ENCODE measurements around the gene PKDCC. TPM values are rescaled to one million over a fixed set of nuclear protein-coding genes. Genes with fewer than 3 reads are reported as not detected.

Gene PKDCC
- total RNA-seq, 5 donors from 2014 or later (not counting 1 experiment from before 2014, with no cell fraction given), result 0.29 to 1.3 (median 0.83) TPM; not detected in 1

DNA sequence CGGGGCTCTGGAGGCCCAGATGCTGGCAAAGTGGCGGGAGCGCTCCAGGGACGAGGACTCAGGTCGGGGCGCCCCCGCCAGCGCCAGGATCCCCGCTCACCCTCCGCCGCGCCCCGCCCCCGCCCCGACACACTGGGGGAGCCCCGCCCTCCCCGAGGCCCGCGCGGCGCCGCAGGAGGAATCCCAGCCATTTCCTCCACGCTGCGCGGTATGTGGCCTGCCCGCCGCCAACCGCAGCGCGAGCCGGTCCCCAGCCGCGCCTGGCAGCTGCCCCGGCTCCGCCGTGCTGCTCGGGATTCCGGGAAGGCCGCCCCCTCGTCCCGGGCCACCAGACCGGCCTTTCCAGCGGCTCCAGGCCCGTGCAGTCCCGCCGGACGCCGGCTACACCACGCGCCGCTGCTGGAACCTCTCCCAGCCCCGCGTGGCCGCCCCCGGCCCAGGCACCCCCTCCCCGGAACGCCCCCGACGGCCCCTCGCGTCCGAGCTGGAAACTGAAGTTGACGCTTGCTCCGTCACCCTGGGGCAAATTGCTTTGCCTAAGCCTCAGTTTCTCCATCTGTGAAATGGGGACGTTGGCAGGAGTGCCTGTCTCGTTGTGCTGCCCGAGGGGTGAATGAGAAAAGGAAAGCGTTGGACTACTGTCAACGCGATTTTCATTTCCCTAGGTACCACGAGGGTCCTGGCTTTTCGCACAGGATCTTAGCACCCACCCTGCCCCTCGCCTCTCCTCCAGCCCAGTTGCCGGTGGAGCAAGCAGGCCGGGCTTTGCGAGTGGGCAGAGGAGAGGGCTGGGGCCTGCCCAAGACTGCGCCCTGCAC, 53.6 kb downstream of the PKDCC start:
- ChIA-PET CTCF (interaction anchor here in 1 of 2 donors (0.5 kb wide), 1 partner anchor 193 kb away, joined by 4 read pairs; no protein-coding TSS in a partner anchor), POLR2A (interaction anchor here in 1 of 2 donors (0.6 to 1.2 kb wide), 2 partner anchors 23 to 70 kb away, joined by 4 to 6 read pairs; no protein-coding TSS in a partner anchor)
- H3K27ac Mint-ChIP-seq, result peak overlapping the region in 1 of 2 donors; percentile 88
- WGBS (ENCODE audit: insufficient coverage), result 2% methylated on average over 62 of the region's 77 CpGs
- no peaks in the 10 kb centered on the region for H3K9me3 ChIP-seq
- peaks cover 59 to 97% of the 10 kb centered on the region in 2 experiments for H3K4me1 ChIP-seq (ENCODE audit: control insufficient read depth in 1 of 2, extremely low read depth in 1 of 2, insufficient read depth in 2 of 2, low read length in 2 of 2)
- H3K9me3 Mint-ChIP-seq, result peaks cover 0 to 6% (median 4%) of the 10 kb centered on the region in 3 donors
- no peaks in the 10 kb centered on the region for H3K36me3 ChIP-seq (ENCODE audit: control insufficient read depth in 2 of 2, extremely low read depth in 1 of 2, insufficient read depth in 1 of 2, low read length in 1 of 2)
- H3K27me3 ChIP-seq (replicated peaks in 1 of 2; ENCODE audit: control insufficient read depth in 2 of 2, extremely low read depth in 1 of 2, insufficient read depth in 2 of 2, low read length in 1 of 2), result no peaks in the 10 kb centered on the region
- peak overlapping the region; percentile 99 for H3K27ac ChIP-seq (ENCODE audit: low read length)
- peak overlapping the region in 1 of 2 donors; percentile 46 for H3K4me3 ChIP-seq (ENCODE audit: control insufficient read depth in 1 of 2, extremely low read depth in 1 of 2, low read length in 1 of 2)
- peak overlapping the region; percentile 58 to 83 (median 83) for H3K4me3 Mint-ChIP-seq
- no peaks in the 10 kb centered on the region for H3K36me3 Mint-ChIP-seq
- no peaks in the 10 kb centered on the region for H3K27me3 Mint-ChIP-seq
- ATAC-seq (replicated peaks in 1 of 4) (peak; percentile 10 to 21 (median 10)), DNase-seq (peak in 33 of 35 experiments; percentile 45 to 84 (median 58))
- H3K4me1 Mint-ChIP-seq, result peaks cover 52% of the 10 kb centered on the region in 3 donors

DNA sequence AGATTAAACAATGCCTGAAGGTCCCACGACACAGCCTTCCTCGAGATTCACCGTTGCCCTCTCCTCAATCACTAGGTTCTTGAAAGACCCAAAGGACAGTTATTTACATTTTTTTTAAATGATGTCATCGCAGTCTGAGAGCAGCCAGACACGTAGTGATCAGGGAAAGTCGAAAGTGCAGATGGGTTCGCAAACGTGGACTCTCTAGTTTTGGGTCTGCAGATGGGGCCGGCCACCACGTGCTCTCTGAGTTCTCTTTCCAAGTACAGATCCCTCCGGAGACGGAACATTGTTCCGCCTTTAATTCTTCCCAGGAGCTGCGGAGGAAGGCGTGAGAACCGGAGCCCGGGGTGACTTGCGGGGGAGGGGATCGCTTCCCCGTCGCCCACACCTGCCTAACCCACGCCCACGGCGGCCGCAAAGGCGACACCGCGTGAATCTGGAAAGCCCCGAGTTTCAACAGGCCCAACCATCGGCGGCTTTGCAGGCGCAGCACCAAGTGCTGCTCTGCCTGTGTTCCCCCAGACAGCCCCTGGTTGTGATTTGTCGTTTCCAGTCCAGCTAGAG, 54.3 kb downstream of the PKDCC start:
- Histone ChIP-seq H3K36me3 (ENCODE audit: control insufficient read depth in 2 of 2, extremely low read depth in 1 of 2, insufficient read depth in 1 of 2, low read length in 1 of 2) (no peaks in the 10 kb centered on the region), H3K4me3 (ENCODE audit: control insufficient read depth in 1 of 2, extremely low read depth in 1 of 2, low read length in 1 of 2) (peak overlapping the region in 1 of 2 donors; percentile 46), H3K27ac (ENCODE audit: low read length) (peak overlapping the region; percentile 99), H3K9me3 (no peaks in the 10 kb centered on the region), H3K27me3 (replicated peaks in 1 of 2; ENCODE audit: control insufficient read depth in 2 of 2, extremely low read depth in 1 of 2, insufficient read depth in 2 of 2, low read length in 1 of 2) (no peaks in the 10 kb centered on the region), H3K4me1 (ENCODE audit: control insufficient read depth in 1 of 2, extremely low read depth in 1 of 2, insufficient read depth in 2 of 2, low read length in 2 of 2) (peaks cover 66 to 97% of the 10 kb centered on the region in 2 experiments)
- no peak overlapping the region for H3K27ac Mint-ChIP-seq
- peak overlapping the region in 2 of 3 donors; percentile 83 for H3K4me3 Mint-ChIP-seq
- H3K27me3 Mint-ChIP-seq, result no peaks in the 10 kb centered on the region
- ATAC-seq (replicated peaks in 1 of 4), result peak; percentile 68 to 81 (median 70)
- peak; percentile 79 to 98 (median 96) for DNase-seq
- peaks cover 48% of the 10 kb centered on the region in 3 donors for H3K4me1 Mint-ChIP-seq
- ChIA-PET POLR2A (interaction anchor here in 1 of 2 donors (1.2 to 4.8 kb wide), 2 partner anchors 22 to 31 kb away, joined by 6 to 38 read pairs; no protein-coding TSS in a partner anchor), CTCF (interaction anchor here in 1 of 2 donors (0.7 kb wide), 1 partner anchor 106 kb away, joined by 3 read pairs; no protein-coding TSS in a partner anchor)
- peaks cover 0 to 6% (median 4%) of the 10 kb centered on the region in 3 donors for H3K9me3 Mint-ChIP-seq
- under 1% methylated on average over 17 of the region's 33 CpGs for whole genome bisulfite sequencing (ENCODE audit: insufficient coverage)
- H3K36me3 Mint-ChIP-seq, result no peaks in the 10 kb centered on the region

DNA sequence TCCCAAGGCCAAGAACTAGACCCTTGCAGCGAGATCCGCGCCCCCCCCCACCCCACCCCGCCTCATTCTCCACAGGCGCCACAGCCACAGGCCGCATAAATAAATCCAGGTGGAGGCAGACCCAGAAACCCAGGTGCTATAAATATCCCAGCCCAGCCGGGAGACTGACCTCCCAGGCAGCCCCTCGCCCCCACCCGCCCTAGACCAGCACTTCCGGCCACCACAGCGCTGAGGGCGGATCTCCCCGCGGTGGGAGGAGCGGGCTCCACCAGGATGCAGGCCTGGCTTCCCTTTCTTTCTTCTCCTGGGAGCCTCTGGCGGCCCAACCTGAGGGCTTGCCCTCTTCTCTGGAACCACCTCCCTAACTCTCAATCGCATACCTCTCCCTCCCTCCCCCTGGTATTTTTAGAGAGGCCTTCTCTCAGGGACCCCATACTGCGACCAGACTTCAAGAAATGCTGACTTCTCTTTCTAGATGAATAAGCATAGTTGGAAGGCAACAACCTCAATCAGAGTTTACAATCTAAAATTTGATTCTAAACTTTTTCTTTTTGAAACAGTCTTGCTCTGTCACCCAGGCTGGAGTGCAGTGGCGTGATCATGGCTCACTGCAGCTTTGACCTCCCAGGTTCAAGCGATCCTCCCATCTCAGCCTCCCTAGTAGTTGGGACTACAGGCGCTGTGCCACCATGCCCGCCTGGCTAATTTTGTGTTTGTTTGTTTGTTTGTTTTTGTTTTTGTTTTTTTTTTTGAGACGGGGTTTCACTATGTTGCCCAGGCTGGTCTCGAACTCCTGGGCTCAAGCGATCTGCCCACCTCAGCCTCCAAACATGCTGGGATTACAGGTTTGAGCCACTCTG, 55.0 kb downstream of the PKDCC start:
- ATAC-seq (replicated peaks in 1 of 4) (peak in 1 of 4 experiments; percentile 1), DNase-seq (peak in 11 of 35 experiments; percentile 9 to 42 (median 19))
- Mint-ChIP-seq H3K9me3 (peaks cover 0 to 6% (median 4%) of the 10 kb centered on the region in 3 donors), H3K27ac (no peak overlapping the region), H3K36me3 (no peaks in the 10 kb centered on the region), H3K4me1 (peaks cover 41% of the 10 kb centered on the region in 3 donors), H3K4me3 (peak overlapping the region in 2 of 3 donors; percentile 83), H3K27me3 (no peaks in the 10 kb centered on the region)
- Histone ChIP-seq H3K27me3 (replicated peaks in 1 of 2; ENCODE audit: control insufficient read depth in 2 of 2, extremely low read depth in 1 of 2, insufficient read depth in 2 of 2, low read length in 1 of 2) (no peaks in the 10 kb centered on the region), H3K4me1 (ENCODE audit: control insufficient read depth in 1 of 2, extremely low read depth in 1 of 2, insufficient read depth in 2 of 2, low read length in 2 of 2) (peaks cover 66 to 97% of the 10 kb centered on the region in 2 experiments), H3K4me3 (ENCODE audit: control insufficient read depth in 1 of 2, extremely low read depth in 1 of 2, low read length in 1 of 2) (peak overlapping the region; percentile 6 to 46), H3K36me3 (ENCODE audit: control insufficient read depth in 2 of 2, extremely low read depth in 1 of 2, insufficient read depth in 1 of 2, low read length in 1 of 2) (no peaks in the 10 kb centered on the region), H3K9me3 (no peaks in the 10 kb centered on the region), H3K27ac (ENCODE audit: low read length) (peak overlapping the region; percentile 99)
- POLR2A ChIA-PET, result interaction anchor here in 1 of 2 donors (1.2 to 4.8 kb wide), 2 partner anchors 21 to 30 kb away, joined by 6 to 38 read pairs; no protein-coding TSS in a partner anchor
- WGBS (ENCODE audit: insufficient coverage), result 45% methylated on average over 11 of the region's 25 CpGs
- CTCF ChIA-PET, result interaction anchor here in 1 of 2 donors (0.7 kb wide), 1 partner anchor 105 kb away, joined by 3 read pairs; no protein-coding TSS in a partner anchor

DNA sequence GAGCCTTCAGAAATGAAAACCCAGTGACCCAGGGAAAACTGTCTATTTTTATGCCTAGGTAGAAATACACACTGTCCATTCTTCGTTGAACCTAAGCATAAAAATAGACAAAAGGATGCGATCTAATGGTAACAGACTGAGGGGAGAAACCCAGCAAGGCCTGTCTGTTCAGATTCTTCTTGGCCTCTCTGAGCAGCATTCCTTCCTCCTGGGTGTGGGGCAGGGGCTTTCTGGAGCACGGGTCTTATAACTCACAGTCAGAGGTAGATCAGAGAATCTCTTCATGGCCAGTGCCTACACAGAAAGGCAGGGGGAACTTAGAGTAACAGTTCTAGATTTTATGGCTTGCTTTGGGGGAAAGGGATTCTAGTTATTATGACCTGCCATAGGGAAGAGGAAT, 56.0 kb downstream of the PKDCC start:
- H3K4me3 Mint-ChIP-seq, result peak overlapping the region in 1 of 3 donors; percentile 6

DNA sequence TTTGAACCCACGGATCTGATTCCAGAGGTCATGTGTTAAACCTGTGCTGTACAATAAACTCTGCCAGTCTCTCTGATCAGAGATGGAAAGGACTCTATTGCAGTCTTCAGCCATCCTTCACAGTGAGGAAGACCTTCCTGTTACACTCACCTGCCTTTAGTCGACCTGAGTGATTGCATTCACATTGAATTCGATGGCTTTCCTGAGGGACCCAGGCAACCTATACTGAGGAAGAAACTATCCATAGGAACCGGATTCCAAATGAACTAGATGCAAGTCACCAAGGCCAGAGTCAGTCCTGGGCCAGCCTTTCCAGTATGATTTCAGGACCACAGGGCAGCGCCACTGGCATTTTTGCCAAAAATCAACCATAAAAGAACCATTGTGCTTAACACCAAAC, 56.8 kb downstream of the PKDCC start:
- Mint-ChIP-seq H3K27me3 (no peaks in the 10 kb centered on the region), H3K27ac (no peak overlapping the region), H3K4me1 (peaks cover 23% of the 10 kb centered on the region in 3 donors), H3K4me3 (peak overlapping the region in 1 of 3 donors; percentile 6), H3K9me3 (peaks cover 0 to 6% (median 4%) of the 10 kb centered on the region in 3 donors), H3K36me3 (no peaks in the 10 kb centered on the region)
- ChIA-PET CTCF (interaction anchor here in 1 of 2 donors (0.6 to 2.4 kb wide), 3 partner anchors 18 to 67 kb away, joined by 3 to 42 read pairs (median 12); no protein-coding TSS in a partner anchor), POLR2A (interaction anchor here in 1 of 2 donors (0.6 to 4.8 kb wide), 2 partner anchors 10 to 28 kb away, joined by 3 to 38 read pairs; no protein-coding TSS in a partner anchor)
- no peaks in the 10 kb centered on the region for H3K36me3 ChIP-seq (ENCODE audit: control insufficient read depth in 2 of 2, extremely low read depth in 1 of 2, insufficient read depth in 1 of 2, low read length in 1 of 2)
- 69% methylated on average over 3 of the region's 5 CpGs for WGBS (ENCODE audit: insufficient coverage)
- no peaks in the 10 kb centered on the region for H3K27me3 ChIP-seq (replicated peaks in 1 of 2; ENCODE audit: control insufficient read depth in 2 of 2, extremely low read depth in 1 of 2, insufficient read depth in 2 of 2, low read length in 1 of 2)
- H3K4me1 ChIP-seq (ENCODE audit: control insufficient read depth in 1 of 2, extremely low read depth in 1 of 2, insufficient read depth in 2 of 2, low read length in 2 of 2), result peaks cover 78 to 97% of the 10 kb centered on the region in 2 experiments
- H3K4me3 ChIP-seq (ENCODE audit: control insufficient read depth in 1 of 2, extremely low read depth in 1 of 2, low read length in 1 of 2), result no peak overlapping the region
- H3K9me3 ChIP-seq, result no peaks in the 10 kb centered on the region
- peak overlapping the region; percentile 99 for H3K27ac ChIP-seq (ENCODE audit: low read length)
- ATAC-seq (replicated peaks in 1 of 4), result no peak
- DNase-seq, result peak in 1 of 35 experiments; percentile 30

More for the DNA sequence above, 56.0 kb downstream of the PKDCC start:
- H3K27me3 ChIP-seq (replicated peaks in 1 of 2; ENCODE audit: control insufficient read depth in 2 of 2, extremely low read depth in 1 of 2, insufficient read depth in 2 of 2, low read length in 1 of 2), result no peaks in the 10 kb centered on the region
- POLR2A ChIA-PET, result interaction anchor here in 1 of 2 donors (0.6 to 4.8 kb wide), 2 partner anchors 11 to 29 kb away, joined by 3 to 38 read pairs; no protein-coding TSS in a partner anchor
- CTCF ChIA-PET, result no interaction called here
- no peak overlapping the region for H3K4me3 ChIP-seq (ENCODE audit: control insufficient read depth in 1 of 2, extremely low read depth in 1 of 2, low read length in 1 of 2)
- WGBS (ENCODE audit: insufficient coverage), result 69% methylated on average over 3 of the region's 3 CpGs
- peak overlapping the region; percentile 99 for H3K27ac ChIP-seq (ENCODE audit: low read length)
- ATAC-seq (replicated peaks in 1 of 4), result no peak
- Mint-ChIP-seq H3K27ac (no peak overlapping the region), H3K9me3 (peaks cover 0 to 6% (median 4%) of the 10 kb centered on the region in 3 donors), H3K4me1 (peaks cover 31% of the 10 kb centered on the region in 3 donors), H3K36me3 (no peaks in the 10 kb centered on the region), H3K27me3 (no peaks in the 10 kb centered on the region)
- no peaks in the 10 kb centered on the region for H3K9me3 ChIP-seq
- DNase-seq, result peak in 1 of 35 experiments; percentile 24
- no peaks in the 10 kb centered on the region for H3K36me3 ChIP-seq (ENCODE audit: control insufficient read depth in 2 of 2, extremely low read depth in 1 of 2, insufficient read depth in 1 of 2, low read length in 1 of 2)
- peaks cover 76 to 97% of the 10 kb centered on the region in 2 experiments for H3K4me1 ChIP-seq (ENCODE audit: control insufficient read depth in 1 of 2, extremely low read depth in 1 of 2, insufficient read depth in 2 of 2, low read length in 2 of 2)

Data from T-cell (primary cell).